ENCODE measurements around the gene CCDC47. TPM values are rescaled to one million over a fixed set of nuclear protein-coding genes. Genes with fewer than 3 reads are reported as not detected.

The CCDC47 gene
- total and polyA plus RNA-seq, 2 of the 4 experiments (the other 2 are of a cell fraction) = 45.7 to 62.0 TPM

DNA sequence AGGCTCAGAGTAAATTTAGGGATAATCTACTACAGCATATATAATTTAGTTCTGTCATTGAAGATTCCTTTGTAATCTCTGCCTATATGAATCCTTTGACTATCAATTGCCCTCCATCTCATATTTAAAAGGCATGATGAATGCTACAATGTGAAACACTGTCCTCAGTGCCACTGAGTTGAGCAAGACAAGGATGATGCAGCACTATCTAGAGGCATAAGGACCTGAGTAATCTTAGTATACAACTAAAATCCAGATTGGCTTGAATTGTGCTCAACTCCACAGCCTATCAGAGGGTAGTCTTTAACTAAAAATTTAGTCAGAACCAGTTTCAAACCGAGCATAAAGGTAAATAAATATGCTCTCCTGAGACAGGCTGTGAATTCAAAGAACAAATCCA, 20.2 kb downstream of the CCDC47 start:
- no peak overlapping the region for H3K4ac ChIP-seq (ENCODE audit: low read depth, low read length)
- H2BK20ac ChIP-seq (ENCODE audit: low read depth, low read length) = no peak overlapping the region
- in situ Hi-C loops (cut with MboI; ENCODE audit: low sequenced_read_pairs) = no loop called here
- no peak overlapping the region for H2BK15ac ChIP-seq (ENCODE audit: low read depth, low read length)
- TF ChIP-seq, protein P1, sequence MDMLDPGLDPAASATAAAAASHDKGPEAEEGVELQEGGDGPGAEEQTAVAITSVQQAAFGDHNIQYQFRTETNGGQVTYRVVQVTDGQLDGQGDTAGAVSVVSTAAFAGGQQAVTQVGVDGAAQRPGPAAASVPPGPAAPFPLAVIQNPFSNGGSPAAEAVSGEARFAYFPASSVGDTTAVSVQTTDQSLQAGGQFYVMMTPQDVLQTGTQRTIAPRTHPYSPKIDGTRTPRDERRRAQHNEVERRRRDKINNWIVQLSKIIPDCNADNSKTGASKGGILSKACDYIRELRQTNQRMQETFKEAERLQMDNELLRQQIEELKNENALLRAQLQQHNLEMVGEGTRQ (IDR thresholded peaks at IDR 0.05; ENCODE audit: low read depth, low read length) = no peak
- no peak for TF ChIP-seq RAD21 (IDR thresholded peaks at IDR 0.05; ENCODE audit: low read length)
- TF ChIP-seq MAFK (IDR thresholded peaks at IDR 0.05; ENCODE audit: low read depth, low read length) = no peak
- TF ChIP-seq CEBPB (IDR thresholded peaks at IDR 0.05; ENCODE audit: low read depth, low read length) = no peak
- TF ChIP-seq POLR2A (IDR thresholded peaks at IDR 0.05; ENCODE audit: low read depth, low read length) = no peak
- TF ChIP-seq FOS (IDR thresholded peaks at IDR 0.05; ENCODE audit: low read depth, low read length) = no peak
- TF ChIP-seq, protein P2, sequence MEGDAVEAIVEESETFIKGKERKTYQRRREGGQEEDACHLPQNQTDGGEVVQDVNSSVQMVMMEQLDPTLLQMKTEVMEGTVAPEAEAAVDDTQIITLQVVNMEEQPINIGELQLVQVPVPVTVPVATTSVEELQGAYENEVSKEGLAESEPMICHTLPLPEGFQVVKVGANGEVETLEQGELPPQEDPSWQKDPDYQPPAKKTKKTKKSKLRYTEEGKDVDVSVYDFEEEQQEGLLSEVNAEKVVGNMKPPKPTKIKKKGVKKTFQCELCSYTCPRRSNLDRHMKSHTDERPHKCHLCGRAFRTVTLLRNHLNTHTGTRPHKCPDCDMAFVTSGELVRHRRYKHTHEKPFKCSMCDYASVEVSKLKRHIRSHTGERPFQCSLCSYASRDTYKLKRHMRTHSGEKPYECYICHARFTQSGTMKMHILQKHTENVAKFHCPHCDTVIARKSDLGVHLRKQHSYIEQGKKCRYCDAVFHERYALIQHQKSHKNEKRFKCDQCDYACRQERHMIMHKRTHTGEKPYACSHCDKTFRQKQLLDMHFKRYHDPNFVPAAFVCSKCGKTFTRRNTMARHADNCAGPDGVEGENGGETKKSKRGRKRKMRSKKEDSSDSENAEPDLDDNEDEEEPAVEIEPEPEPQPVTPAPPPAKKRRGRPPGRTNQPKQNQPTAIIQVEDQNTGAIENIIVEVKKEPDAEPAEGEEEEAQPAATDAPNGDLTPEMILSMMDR (conservative IDR thresholded peaks at IDR 0.05; ENCODE audit: low read depth, low read length) = no peak
- TF ChIP-seq MXI1 (IDR thresholded peaks at IDR 0.05; ENCODE audit: borderline replicate concordance, low read depth, low read length) = no peak
- TF ChIP-seq, protein P3, sequence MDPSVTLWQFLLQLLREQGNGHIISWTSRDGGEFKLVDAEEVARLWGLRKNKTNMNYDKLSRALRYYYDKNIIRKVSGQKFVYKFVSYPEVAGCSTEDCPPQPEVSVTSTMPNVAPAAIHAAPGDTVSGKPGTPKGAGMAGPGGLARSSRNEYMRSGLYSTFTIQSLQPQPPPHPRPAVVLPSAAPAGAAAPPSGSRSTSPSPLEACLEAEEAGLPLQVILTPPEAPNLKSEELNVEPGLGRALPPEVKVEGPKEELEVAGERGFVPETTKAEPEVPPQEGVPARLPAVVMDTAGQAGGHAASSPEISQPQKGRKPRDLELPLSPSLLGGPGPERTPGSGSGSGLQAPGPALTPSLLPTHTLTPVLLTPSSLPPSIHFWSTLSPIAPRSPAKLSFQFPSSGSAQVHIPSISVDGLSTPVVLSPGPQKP (IDR thresholded peaks at IDR 0.05; ENCODE audit: borderline replicate concordance, low read depth, low read length) = no peak
- TF ChIP-seq BHLHE40 (IDR thresholded peaks at IDR 0.05; ENCODE audit: low read depth, low read length) = no peak
- TF ChIP-seq CHD1 (IDR thresholded peaks at IDR 0.05; ENCODE audit: low read depth, low read length) = no peak
- TF ChIP-seq MAZ (IDR thresholded peaks at IDR 0.05; ENCODE audit: borderline replicate concordance, low read depth, low read length) = no peak
- TF ChIP-seq RCOR1 (IDR thresholded peaks at IDR 0.05; ENCODE audit: insufficient replicate concordance, low read length) = no peak
- TF ChIP-seq RFX5 (IDR thresholded peaks at IDR 0.05; ENCODE audit: low read depth, low read length) = no peak
- no peak for TF ChIP-seq NFE2L2 (IDR thresholded peaks at IDR 0.05; ENCODE audit: low read depth, low read length)
- TF ChIP-seq SMC3 (IDR thresholded peaks at IDR 0.05; ENCODE audit: low read depth, low read length) = no peak
- H3K4me2 ChIP-seq (ENCODE audit: low read depth, low read length) = no peak overlapping the region
- no peak overlapping the region for H4K91ac ChIP-seq (ENCODE audit: insufficient read depth, low read depth, low read length)
- no peaks in the 10 kb centered on the region for H3K27me3 ChIP-seq (ENCODE audit: control insufficient read depth, insufficient read depth, low read length)
- H3K79me1 ChIP-seq (ENCODE audit: low read depth in 1 of 2, low read length in 2 of 2) = peaks cover 7 to 12% of the 10 kb centered on the region in 2 experiments
- H3K36me3 ChIP-seq (ENCODE audit: control insufficient read depth, insufficient read depth, low read length) = peaks cover 49% of the 10 kb centered on the region
- POLR2A ChIA-PET (ENCODE audit: unreplicated experiment) = no interaction called here
- no peak overlapping the region for H3K14ac ChIP-seq (replicated peaks; ENCODE audit: low read depth, low read length)
- no peaks in the 10 kb centered on the region for H3K4me1 ChIP-seq (ENCODE audit: control insufficient read depth, insufficient read depth, low read length)
- H4K20me1 ChIP-seq (ENCODE audit: insufficient read depth, low read length) = no peaks in the 10 kb centered on the region
- H2BK5ac ChIP-seq (ENCODE audit: low read depth, low read length, poor library complexity, severe bottlenecking) = no peak overlapping the region
- no peak overlapping the region for H3K23ac ChIP-seq (ENCODE audit: low read depth, low read length)
- H4K5ac ChIP-seq (ENCODE audit: low read depth, low read length) = no peak overlapping the region
- no peak overlapping the region for H3K9ac ChIP-seq (ENCODE audit: low read depth, low read length)
- ATAC-seq (ENCODE audit: low read depth) (no peak), DNase-seq (no peak)
- no peak overlapping the region for H3K4me3 ChIP-seq (ENCODE audit: insufficient read depth, low read depth, low read length)
- H2AFZ ChIP-seq (replicated peaks; ENCODE audit: low read length, poor library complexity) = no peak overlapping the region
- H2AK9ac ChIP-seq (replicated peaks; ENCODE audit: low read depth, low read length, poor library complexity) = no peak overlapping the region
- H3K18ac ChIP-seq (ENCODE audit: low read depth, low read length) = no peak overlapping the region
- no peak overlapping the region for H2AK5ac ChIP-seq (ENCODE audit: low read depth, low read length)
- CTCF ChIA-PET = no interaction called here
- no peak overlapping the region for H3K56ac ChIP-seq (ENCODE audit: extremely low read depth, insufficient read depth, low read length)
- dilution Hi-C loops (cut with HindIII; ENCODE audit: low sequenced_read_pairs, unreplicated experiment) = no loop called here
- BruUV-seq (replicated peaks) = no TSS peak
- H2BK120ac ChIP-seq (ENCODE audit: low read depth, low read length) = no peak overlapping the region
- H3K9me3 ChIP-seq (ENCODE audit: control insufficient read depth, insufficient read depth, low read length) = no peaks in the 10 kb centered on the region
- no CpG with 5 or more reads among the region's 1 CpG for WGBS, 2 experiments (ENCODE audit: extremely low coverage in 2 of 2, insufficient read length in 1 of 2)
- H3K27ac ChIP-seq (ENCODE audit: insufficient read depth, low read length) = no peak overlapping the region
- no peaks in the 10 kb centered on the region; the same call in 1 of the 2 replicates for H3K9me1 ChIP-seq (ENCODE audit: insufficient read depth, low read length)
- intact Hi-C loops (cut with micrococcal nuclease) = no loop called here
- H4K8ac ChIP-seq (ENCODE audit: low read depth in 2 of 2, low read length in 2 of 2) = no peak overlapping the region
